ENCODE results near the gene ASPRV1. TPM values are rescaled to one million over a fixed set of nuclear protein-coding genes. Genes with fewer than 3 reads are reported as not detected.

Gene ASPRV1
- total and polyA plus RNA-seq, 12 donors = 0.61 to 5.6 (median 1.9) TPM

GRCh38 chr2:69977186-69977585 is 15.8 kb upstream of the ASPRV1 start:
- 76 to 84% (median 78%) methylated on average over 8 of the region's 8 CpGs for WGBS, 4 donors
- DNase-seq = no peak

DNA sequence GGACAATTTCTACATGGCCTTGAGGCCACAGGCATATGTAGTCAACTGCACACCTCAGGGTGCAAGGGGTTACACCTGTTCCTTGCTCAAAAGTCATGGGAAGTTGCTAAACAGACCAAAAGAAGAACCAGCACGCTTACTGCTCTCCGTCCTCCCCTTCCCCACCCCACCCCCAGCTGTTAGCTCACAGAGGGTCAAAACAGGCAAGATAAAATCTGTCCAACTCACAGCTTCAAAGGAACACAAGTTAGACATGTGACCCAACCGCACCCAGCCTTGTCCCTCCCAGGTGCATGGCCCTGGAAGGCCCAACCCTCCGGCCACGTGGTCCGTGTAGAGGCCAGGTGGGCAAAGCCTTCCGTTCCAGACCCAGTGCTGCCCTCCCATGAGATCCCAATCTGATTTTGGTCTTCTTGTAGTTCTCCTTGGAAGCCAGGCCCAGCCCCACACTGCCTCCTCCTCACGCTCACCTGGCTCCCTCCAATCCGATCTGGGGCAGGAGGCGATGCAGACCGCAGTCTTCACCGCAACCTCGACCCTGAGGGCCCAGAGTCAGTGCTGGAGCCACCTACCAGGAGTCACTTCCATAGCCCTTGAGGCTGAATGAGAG is 14.5 kb upstream of the ASPRV1 start:
- H3K27ac ChIP-seq = no peak overlapping the region
- intact Hi-C loops (cut with DNase I) = no loop called here
- H3K4me1 ChIP-seq (replicated peaks in 1 of 2) = no peaks in the 10 kb centered on the region
- H3K9me3 ChIP-seq (replicated peaks in 1 of 3) = no peaks in the 10 kb centered on the region
- no peaks in the 10 kb centered on the region for H3K27me3 ChIP-seq
- DNase-seq = no peak
- TF ChIP-seq POLR2A (IDR thresholded peaks at IDR 0.05) (no peak), CTCF (IDR thresholded peaks at IDR 0.05) (no peak)
- no peak overlapping the region for H3K4me3 ChIP-seq
- 84 to 88% (median 85%) methylated on average over 12 to 13 of the region's 13 CpGs for WGBS, 4 donors
- no peaks in the 10 kb centered on the region for H3K36me3 ChIP-seq (replicated peaks in 1 of 2)

More at GRCh38 chr2:69977186-69977585, 15.8 kb upstream of the ASPRV1 start:
- intact Hi-C loops (cut with DNase I) = no loop called here
- H3K9me3 ChIP-seq (replicated peaks in 1 of 3) = no peaks in the 10 kb centered on the region
- no peaks in the 10 kb centered on the region for H3K4me1 ChIP-seq (replicated peaks in 1 of 2)
- no peaks in the 10 kb centered on the region for H3K27me3 ChIP-seq
- no peak for TF ChIP-seq CTCF (IDR thresholded peaks at IDR 0.05)
- TF ChIP-seq POLR2A (IDR thresholded peaks at IDR 0.05) = no peak
- H3K36me3 ChIP-seq (replicated peaks in 1 of 2) = no peaks in the 10 kb centered on the region
- no peak overlapping the region for H3K27ac ChIP-seq
- no peak overlapping the region for H3K4me3 ChIP-seq

DNA sequence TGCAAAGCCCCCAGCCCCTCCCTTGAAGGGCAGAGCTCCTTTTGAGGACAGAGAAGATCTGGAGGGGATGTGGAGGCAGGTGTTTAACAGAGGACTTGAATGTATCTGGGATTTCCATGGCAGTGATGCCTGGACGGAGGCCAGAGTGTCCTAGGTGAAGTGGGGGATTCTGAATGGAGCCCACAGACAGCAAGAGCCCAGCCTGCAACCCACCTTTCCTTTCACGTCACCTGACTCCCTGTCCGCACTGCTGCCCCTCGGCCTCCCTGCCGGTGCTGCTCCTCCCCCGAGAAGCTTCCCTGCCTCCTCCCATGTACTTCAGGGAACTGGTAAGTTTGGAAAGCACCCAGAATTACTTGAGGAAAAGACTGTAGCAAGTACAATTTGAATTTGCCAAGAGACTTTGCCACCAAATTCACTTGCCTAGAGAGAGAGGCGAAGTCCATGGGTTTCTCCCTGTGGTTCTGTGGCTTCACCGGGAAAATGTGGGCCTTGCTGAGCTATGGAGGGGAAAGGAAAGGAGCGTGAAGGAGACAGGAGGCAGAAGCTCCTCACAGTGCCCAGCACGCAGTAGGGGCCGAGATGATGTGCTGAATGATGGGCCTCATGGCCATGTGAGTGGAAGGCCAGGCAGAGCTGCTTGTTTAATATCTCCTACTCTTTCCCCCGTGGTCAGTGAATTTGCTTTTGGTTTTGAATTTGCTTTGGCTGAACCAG is 13.9 kb upstream of the ASPRV1 start:
- H3K27ac ChIP-seq = no peak overlapping the region
- no peak for DNase-seq
- intact Hi-C loops (cut with DNase I) = no loop called here
- H3K9me3 ChIP-seq (replicated peaks in 1 of 3) = no peaks in the 10 kb centered on the region
- H3K36me3 ChIP-seq (replicated peaks in 1 of 2) = no peaks in the 10 kb centered on the region
- 86 to 91% (median 89%) methylated on average over 12 of the region's 12 CpGs for WGBS, 4 donors
- TF ChIP-seq CTCF (IDR thresholded peaks at IDR 0.05) (no peak), POLR2A (IDR thresholded peaks at IDR 0.05) (no peak)
- no peaks in the 10 kb centered on the region for H3K4me1 ChIP-seq (replicated peaks in 1 of 2)
- no peaks in the 10 kb centered on the region for H3K27me3 ChIP-seq
- no peak overlapping the region for H3K4me3 ChIP-seq

DNA sequence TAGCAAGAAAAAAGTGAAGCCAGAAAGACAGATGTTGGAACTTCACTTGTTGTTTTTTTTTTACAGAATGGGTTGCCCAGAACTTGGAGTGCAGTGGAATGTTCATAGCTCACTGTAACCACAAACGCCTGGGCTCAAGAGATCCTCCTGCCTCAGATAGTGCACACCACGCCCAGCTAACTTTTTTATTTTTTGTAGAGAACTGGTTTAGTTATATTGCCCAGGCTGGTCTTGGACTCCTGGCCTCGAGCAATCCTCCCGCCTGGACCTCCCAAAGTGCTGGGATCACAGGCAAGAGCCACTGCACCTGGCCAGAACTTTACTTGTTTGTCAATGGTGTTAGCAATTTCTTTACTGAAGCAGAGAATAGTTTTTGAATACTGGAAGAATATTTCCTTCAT is 11.9 kb upstream of the ASPRV1 start:
- Histone ChIP-seq H3K9me3 (replicated peaks in 1 of 3) (no peaks in the 10 kb centered on the region), H3K36me3 (replicated peaks in 1 of 2) (no peaks in the 10 kb centered on the region), H3K4me1 (replicated peaks in 1 of 2) (no peaks in the 10 kb centered on the region), H3K27me3 (no peaks in the 10 kb centered on the region), H3K4me3 (no peak overlapping the region), H3K27ac (no peak overlapping the region)
- 71 to 88% (median 73%) methylated on average over 4 of the region's 4 CpGs for WGBS, 4 donors
- DNase-seq = no peak
- TF ChIP-seq POLR2A (IDR thresholded peaks at IDR 0.05) (no peak), CTCF (IDR thresholded peaks at IDR 0.05) (no peak)
- intact Hi-C loops (cut with DNase I) = no loop called here
